ENCODE data around the gene BTBD9. TPM values are rescaled to one million over a fixed set of nuclear protein-coding genes. Genes with fewer than 3 reads are reported as not detected.

Gene BTBD9
- polyA plus RNA-seq, 1 donor (not counting 4 experiments of a cell fraction or from before 2014, with no cell fraction given), result 6.8 TPM

- Histone ChIP-seq H3K36me3 (ENCODE audit: control insufficient read depth in 2 of 2, extremely low read depth in 1 of 2, insufficient read depth in 2 of 2, low read length in 2 of 2) (peaks cover 22 to 29% of the 10 kb centered on the region in 2 experiments), H3K4me1 (ENCODE audit: control insufficient read depth, extremely low read depth, insufficient read depth, low read length) (no peaks in the 10 kb centered on the region), H4K20me1 (ENCODE audit: control insufficient read depth, extremely low read depth, insufficient read depth, low read length) (no peaks in the 10 kb centered on the region), H3K4me2 (ENCODE audit: control insufficient read depth, extremely low read depth, insufficient read depth, low read depth, low read length) (no peak overlapping the region), H3K4me3 (ENCODE audit: control insufficient read depth in 2 of 3, extremely low read depth in 1 of 3, insufficient read depth in 2 of 3, low read depth in 1 of 3, low read length in 3 of 3) (no peak overlapping the region), H3K9me3 (ENCODE audit: control insufficient read depth, low read depth, low read length) (no peaks in the 10 kb centered on the region), H3K79me2 (ENCODE audit: control insufficient read depth, insufficient read depth, low read length) (no peaks in the 10 kb centered on the region), H2AFZ (ENCODE audit: control insufficient read depth, low read length) (no peak overlapping the region), H3K27me3 (ENCODE audit: control insufficient read depth, extremely low read depth, insufficient read depth, low read length) (no peaks in the 10 kb centered on the region), H3K27ac (ENCODE audit: control insufficient read depth, insufficient read depth, low read length) (no peak overlapping the region), H3K9me1 (ENCODE audit: control insufficient read depth, extremely low read depth, insufficient read depth, low read length) (no peaks in the 10 kb centered on the region), H3K9ac (ENCODE audit: control insufficient read depth, extremely low read depth, insufficient read depth, low read length) (no peak overlapping the region)
- dilution Hi-C loops (cut with MboI; ENCODE audit: extremely low pct_ligation_motif_present, low sequenced_read_pairs), result no loop called here
- FAIRE-seq (no peak), DNase-seq (ENCODE audit: low read depth, low spot score) (no peak)
- no peak for TF ChIP-seq EZH2 (IDR thresholded peaks at IDR 0.05; ENCODE audit: low read length)
- TF ChIP-seq, protein P1, sequence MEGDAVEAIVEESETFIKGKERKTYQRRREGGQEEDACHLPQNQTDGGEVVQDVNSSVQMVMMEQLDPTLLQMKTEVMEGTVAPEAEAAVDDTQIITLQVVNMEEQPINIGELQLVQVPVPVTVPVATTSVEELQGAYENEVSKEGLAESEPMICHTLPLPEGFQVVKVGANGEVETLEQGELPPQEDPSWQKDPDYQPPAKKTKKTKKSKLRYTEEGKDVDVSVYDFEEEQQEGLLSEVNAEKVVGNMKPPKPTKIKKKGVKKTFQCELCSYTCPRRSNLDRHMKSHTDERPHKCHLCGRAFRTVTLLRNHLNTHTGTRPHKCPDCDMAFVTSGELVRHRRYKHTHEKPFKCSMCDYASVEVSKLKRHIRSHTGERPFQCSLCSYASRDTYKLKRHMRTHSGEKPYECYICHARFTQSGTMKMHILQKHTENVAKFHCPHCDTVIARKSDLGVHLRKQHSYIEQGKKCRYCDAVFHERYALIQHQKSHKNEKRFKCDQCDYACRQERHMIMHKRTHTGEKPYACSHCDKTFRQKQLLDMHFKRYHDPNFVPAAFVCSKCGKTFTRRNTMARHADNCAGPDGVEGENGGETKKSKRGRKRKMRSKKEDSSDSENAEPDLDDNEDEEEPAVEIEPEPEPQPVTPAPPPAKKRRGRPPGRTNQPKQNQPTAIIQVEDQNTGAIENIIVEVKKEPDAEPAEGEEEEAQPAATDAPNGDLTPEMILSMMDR (optimal IDR thresholded peaks at IDR 0.05 in 1 of 3, IDR thresholded peaks at IDR 0.05 in 1 of 3, conservative IDR thresholded peaks at IDR 0.05 in 1 of 3; ENCODE audit: extremely low read depth in 1 of 3, insufficient read depth in 2 of 3, low read length in 3 of 3), result no peak
These were observed 39.9 kb upstream of the BTBD9 start for GRCh38 chr6:38679668-38680067.

DNA sequence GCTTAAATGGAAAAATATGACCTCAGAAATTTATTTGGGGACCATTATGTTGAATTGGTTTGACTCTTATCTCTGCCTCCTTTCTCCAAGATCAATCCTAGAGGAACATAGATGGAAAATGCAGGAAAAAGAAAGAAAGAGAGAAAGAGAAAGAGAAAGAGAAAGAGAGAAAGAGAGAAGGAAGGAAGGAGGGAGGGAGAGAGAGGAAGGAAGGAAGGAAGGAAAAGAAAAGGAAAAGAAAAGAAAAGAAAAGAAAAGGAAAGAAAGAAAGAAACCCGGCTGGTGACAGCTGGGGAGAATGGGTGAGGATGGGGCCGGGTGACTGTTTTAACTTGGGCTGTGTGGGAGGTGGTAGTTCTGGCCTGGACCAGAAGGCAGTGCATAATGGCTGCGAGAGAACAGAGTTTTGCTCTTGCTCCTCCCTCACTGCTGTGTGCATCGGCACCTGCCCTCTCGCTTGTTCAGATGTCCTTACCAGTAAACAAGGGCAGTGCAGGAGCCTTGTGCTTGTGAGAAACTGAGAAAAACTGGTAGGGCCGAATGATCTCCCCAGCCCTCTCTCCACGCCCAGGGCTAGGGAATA is 38.5 kb upstream of the BTBD9 start:
- Histone ChIP-seq H3K9me3 (ENCODE audit: control insufficient read depth, low read depth, low read length) (no peaks in the 10 kb centered on the region), H3K4me1 (ENCODE audit: control insufficient read depth, extremely low read depth, insufficient read depth, low read length) (no peaks in the 10 kb centered on the region), H3K27ac (ENCODE audit: control insufficient read depth, insufficient read depth, low read length) (no peak overlapping the region), H3K9me1 (ENCODE audit: control insufficient read depth, extremely low read depth, insufficient read depth, low read length) (no peaks in the 10 kb centered on the region), H3K9ac (ENCODE audit: control insufficient read depth, extremely low read depth, insufficient read depth, low read length) (no peak overlapping the region), H3K4me2 (ENCODE audit: control insufficient read depth, extremely low read depth, insufficient read depth, low read depth, low read length) (no peak overlapping the region), H3K36me3 (ENCODE audit: control insufficient read depth in 2 of 2, extremely low read depth in 1 of 2, insufficient read depth in 2 of 2, low read length in 2 of 2) (peaks cover 20 to 29% of the 10 kb centered on the region in 2 experiments), H3K4me3 (ENCODE audit: control insufficient read depth in 2 of 3, extremely low read depth in 1 of 3, insufficient read depth in 2 of 3, low read depth in 1 of 3, low read length in 3 of 3) (no peak overlapping the region), H4K20me1 (ENCODE audit: control insufficient read depth, extremely low read depth, insufficient read depth, low read length) (no peaks in the 10 kb centered on the region), H2AFZ (ENCODE audit: control insufficient read depth, low read length) (no peak overlapping the region), H3K27me3 (ENCODE audit: control insufficient read depth, extremely low read depth, insufficient read depth, low read length) (no peaks in the 10 kb centered on the region), H3K79me2 (ENCODE audit: control insufficient read depth, insufficient read depth, low read length) (no peaks in the 10 kb centered on the region)
- no peak for FAIRE-seq
- TF ChIP-seq, protein P1 (optimal IDR thresholded peaks at IDR 0.05 in 1 of 3, IDR thresholded peaks at IDR 0.05 in 1 of 3, conservative IDR thresholded peaks at IDR 0.05 in 1 of 3; ENCODE audit: extremely low read depth in 1 of 3, insufficient read depth in 2 of 3, low read length in 3 of 3), result no peak
- TF ChIP-seq EZH2 (IDR thresholded peaks at IDR 0.05; ENCODE audit: low read length), result no peak
- no peak for DNase-seq (ENCODE audit: low read depth, low spot score)
- dilution Hi-C loops (cut with MboI; ENCODE audit: extremely low pct_ligation_motif_present, low sequenced_read_pairs), result no loop called here
